T-helper 1 cell (primary cell): ENCODE data around the gene NINL.
"Not testable (repeated sequence)": the region's sequence is repeated elsewhere in the genome, so short reads cannot be mapped to it uniquely, and the experiment has no call there.

Experiments used
- DNase-seq, 5 donors: peaks; one replicate each; pipeline ENCODE4 v3.0.0-alpha.2; 2012 to 2020

NINL gene

DNA sequence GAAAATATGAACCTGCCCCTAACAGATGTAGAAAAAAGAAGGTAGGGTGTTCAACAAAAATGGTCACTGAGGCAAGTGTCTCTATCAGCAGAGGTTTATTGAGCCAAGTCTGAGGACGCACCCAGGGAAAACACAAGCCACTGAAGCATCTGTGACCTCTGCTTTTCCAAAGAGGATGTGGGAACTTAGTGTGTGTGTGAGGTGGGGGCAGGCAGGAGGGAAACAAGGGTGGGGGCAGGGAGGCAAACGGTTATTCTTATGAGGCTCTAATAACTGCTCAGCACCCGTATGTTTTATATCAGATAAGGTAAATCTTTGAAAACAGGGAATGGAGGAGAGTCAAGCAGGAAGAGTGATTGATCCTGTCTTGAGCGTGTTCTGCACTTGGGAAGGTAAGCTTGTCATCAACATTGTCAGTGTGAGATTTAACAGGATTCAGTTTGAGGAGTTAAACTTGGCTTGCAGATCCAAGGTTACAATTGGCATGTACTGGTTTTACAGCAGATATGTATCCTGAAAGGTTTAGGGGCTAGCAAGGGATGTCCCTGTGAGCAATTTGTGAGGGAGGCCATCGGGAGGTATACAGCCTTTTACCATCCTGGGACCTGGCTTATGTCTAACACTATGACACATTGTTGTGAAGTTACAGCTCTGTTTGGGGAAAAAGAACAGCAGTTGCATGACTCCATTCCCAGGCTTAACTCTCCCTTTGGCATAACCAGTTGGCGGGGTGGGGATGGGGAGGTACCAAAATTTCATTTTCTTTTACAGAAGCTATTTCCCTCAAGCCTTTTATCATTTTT is 33.7 kb downstream of the NINL start:
- DNase-seq, result no peak

DNA sequence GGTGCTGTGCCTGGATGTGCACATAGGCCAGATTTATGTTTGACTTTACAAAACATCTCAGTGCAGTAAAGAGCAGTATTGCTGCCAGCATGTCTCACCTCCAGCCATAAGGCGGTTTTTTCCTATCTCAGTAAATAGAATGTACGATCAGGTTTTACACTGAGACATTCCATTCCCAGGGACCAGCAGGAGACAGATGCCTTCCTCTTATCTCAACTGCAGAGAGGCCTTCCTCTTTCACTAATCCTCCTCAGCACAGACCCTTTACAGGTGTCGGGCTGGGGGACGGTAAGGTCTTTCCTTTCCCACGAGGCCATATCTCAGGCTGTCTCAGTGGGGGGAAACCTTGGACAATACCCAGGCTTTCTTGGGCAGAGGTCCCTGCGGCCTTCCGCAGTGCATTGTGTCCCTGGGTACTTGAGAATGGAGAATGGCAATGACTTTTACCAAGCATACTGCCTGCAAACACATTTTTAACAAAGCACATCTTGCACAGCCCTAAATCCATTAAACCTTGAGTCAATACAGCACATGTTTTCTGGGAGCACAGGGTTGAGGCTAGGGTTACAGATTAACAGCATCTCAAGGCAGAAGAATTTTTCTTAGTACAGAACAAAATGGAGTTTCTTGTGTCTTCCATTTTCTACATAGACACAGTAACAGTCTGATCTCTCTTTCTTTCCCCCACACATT is 34.5 kb downstream of the NINL start:
- DNase-seq, result not testable (repeated sequence)

DNA sequence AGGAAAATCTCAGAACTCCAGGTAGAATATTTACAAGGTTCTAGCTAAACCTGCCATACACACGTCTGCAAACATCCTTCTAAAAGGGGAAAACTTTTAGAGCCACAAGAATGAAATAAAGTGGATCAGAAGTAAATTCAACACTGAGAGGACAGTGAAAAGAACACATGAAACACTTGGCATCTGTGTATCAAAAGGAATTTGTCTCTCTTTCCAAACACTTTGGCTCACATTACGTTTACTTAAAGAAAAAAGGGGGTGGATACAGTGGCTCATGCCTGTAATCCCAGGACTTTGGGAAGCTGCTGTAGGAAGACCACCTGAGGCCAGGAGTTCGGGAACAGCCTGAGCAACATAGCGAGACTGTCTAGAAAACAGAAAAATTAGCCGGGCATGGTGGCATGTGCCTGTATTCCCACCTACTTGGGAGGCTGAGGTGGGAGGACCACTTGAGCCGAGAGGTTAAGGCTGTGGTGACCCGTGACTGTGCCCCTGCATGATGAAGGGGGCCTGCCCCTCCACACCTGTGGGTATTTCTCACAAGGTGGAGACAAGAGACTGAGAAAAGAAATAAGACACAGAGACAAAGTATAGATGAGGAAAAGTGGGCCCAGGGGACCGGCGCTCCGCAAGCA is 35.4 kb downstream of the NINL start:
- no peak for DNase-seq

DNA sequence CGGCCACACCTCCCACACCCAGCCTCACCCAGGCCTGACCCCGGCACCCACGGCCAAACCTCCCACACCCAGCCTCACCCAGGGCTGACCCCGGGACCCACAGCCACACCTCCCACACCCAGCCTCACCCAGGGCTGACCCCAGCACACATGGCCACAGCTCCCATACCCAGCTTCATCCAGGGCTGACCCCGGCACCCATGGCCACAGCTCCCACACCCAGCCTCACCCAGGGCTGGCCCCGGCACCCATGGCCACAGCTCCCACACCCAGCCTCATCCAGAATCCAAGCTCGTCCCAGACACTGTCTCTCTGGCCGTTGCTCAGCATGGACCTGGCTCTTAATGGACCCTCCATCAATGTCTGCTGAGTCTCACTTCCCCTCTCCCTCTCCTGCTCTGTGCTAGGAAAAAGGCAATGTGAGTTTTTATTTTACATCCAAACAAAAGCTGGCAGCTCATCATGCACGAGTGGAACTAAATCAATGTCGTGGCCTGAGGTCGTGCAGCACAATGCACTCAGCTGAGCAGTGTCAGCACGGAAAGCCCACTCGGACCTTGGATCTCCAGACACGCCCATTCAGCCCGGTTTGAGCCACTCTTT is 36.1 kb downstream of the NINL start:
- no peak for DNase-seq

DNA sequence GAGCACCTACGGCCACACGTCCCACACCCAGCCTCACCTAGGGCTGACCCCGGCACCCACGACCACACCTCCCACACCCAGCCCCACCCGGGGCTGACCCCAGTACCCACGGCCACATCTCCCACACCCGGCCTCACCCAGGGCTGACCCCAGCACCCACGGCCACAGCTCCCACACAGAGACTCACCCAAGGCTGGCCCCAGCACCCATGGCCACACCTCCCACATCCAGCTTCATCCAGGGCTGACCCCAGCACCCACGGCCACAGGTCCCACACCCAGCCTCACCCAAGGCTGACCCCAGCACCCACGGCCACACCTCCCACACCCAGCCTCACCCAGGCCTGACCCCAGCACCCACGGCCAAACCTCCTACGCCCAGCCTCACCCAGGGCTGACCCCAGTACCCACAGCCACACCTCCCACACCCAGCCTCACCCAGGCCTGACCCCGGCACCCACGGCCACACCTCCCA is 36.7 kb downstream of the NINL start:
- DNase-seq, result no peak

DNA sequence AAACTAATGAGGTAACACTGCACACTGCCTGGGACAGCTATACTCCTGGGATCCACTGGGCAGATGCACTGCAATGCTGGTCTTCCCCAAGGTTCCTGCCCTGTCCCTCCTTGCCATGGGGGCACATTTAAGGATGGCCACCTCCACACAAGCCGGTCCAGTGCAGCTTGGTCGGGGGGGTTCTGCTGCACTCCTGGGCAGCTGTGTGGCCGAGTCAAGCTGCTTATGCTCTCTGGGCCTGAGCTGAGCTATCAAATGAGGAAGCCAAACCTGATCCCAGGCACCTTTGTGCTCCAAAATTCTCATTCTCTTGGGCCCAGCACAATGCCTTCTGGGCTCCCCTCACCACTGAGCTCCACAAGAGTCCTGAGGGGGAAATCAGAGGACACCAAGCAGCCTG is 37.3 kb downstream of the NINL start:
- DNase-seq, result no peak

DNA sequence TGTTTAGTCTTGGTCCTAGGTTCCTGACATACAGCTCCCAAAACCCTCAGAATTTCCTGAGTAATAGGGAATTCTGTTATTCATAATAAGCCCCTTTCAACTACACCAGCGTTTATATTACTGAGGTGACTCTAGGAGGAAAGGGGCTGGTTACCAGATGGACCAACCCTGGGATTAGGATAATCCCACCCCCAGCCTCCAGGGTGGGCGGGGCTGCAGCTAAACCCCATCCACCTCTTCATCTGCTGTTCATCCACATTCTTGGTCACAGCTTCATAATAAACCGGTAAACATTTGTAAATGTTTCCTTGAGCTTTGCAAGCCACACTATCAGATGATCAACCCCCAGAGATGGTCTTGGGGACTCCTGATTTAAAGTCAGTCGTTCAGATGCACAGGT is 38.3 kb downstream of the NINL start:
- no peak for DNase-seq

DNA sequence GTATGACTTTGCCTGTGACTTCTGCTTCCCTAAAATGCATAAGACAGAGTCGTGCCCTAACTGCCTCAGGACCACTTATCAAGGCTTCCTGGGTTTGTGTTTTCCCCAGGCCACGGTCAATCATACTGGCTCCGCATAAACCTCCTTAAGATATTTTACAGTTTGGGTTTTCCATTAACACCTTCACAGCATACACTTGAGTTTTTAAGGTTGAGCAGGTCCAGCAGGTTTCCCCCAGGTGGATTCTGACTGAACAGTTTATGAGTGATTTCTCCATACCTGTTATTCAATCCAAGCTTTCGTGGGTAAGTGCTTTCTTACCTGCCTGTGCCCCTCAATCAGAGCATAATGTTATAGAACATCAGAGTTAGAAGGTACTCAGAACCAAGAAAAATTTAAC is 39.3 kb downstream of the NINL start:
- DNase-seq, result no peak

DNA sequence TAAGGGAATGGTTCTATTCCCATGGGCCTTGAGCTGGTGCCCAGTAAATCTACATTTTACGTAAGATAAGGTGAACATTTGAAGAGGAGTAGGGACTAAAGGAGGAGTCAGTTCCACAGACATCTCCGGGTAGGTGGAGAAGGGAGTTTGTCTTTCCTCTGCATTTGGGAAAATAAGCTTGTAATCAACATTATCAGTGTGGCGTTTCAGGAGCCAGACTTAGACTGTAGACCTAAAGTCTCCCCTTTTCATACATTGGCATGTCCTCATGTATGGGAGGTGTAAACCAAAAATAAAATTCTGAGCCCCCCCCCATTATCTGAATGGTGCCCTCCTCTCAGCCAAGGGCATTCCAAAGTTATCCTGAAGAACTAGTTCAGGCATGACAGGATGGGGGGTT is 40.2 kb downstream of the NINL start:
- DNase-seq, result no peak

DNA sequence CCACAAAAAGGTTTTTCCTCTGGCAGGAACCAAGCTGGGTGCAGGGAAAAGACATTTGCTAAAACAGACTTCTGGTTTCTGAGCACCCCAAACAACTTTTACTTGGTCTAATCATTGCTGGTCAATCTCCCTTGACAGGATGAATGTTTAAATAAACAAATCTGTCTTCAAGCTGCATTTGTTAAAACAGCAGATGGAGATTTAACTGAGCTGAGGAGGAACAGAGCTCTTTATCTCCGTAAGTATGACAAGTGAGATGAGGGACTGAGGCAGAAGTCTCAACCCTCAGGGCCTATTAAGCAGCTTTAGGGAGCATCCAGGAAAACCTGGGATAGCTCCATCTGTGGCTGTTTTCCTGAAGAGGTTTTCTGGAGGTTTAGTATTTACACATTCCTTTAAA is 40.6 kb downstream of the NINL start:
- DNase-seq, result no peak

DNA sequence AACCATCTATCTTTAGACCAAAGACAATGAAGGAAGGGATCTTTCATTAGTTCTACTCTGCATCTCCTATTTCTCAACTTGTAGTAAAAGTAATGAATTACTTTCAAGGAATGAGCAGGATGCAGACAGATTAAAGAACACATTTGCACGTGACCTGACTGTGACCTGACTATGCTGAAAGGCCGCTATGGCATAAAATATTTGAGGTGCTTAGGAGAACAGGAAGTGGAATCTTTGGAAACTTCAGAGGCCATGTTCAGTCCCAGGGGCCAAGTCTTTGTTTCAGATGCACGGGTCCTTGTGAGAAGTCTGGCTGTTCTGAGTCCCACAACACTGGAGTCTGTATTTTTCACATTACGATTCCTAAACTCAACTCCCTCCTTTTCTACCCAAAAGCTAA is 41.0 kb downstream of the NINL start:
- no peak for DNase-seq

DNA sequence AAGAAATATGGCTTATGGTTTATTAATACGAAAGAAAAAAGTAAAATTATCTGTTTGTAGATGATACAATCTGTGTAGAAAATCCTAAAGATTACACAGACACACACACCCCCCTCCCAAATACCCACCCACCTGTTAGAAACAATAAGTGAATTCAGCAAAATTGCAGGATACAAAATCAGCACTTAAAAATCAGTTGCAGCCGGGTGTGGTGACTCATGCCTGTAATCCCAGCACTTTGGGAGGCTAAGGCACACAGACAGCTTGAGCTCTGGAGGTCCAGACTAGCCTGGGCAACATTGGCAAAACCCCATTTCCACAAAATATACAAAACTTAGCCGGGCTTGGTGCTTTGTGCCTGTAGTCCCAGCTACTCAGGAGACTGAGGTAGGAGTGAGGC is 42.3 kb downstream of the NINL start:
- DNase-seq, result no peak

DNA sequence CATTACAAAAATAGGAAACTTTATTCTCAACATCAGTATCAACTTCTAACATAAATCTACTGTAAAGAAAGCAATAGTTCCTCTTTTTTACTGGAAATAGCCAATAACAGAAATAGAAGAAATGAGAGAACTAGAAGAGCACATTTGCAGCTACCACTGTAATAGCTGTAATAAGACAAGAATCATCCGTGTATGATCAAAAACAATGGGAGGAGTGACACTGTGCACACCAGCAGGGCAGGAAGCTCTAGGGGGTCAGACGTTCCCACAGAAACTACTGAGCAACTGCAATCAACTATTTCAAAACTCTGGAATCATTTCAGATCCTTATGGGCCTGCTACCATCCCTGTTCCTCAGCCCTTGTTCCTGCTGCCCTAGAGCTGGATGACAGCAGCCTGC is 43.7 kb downstream of the NINL start:
- DNase-seq, result no peak

DNA sequence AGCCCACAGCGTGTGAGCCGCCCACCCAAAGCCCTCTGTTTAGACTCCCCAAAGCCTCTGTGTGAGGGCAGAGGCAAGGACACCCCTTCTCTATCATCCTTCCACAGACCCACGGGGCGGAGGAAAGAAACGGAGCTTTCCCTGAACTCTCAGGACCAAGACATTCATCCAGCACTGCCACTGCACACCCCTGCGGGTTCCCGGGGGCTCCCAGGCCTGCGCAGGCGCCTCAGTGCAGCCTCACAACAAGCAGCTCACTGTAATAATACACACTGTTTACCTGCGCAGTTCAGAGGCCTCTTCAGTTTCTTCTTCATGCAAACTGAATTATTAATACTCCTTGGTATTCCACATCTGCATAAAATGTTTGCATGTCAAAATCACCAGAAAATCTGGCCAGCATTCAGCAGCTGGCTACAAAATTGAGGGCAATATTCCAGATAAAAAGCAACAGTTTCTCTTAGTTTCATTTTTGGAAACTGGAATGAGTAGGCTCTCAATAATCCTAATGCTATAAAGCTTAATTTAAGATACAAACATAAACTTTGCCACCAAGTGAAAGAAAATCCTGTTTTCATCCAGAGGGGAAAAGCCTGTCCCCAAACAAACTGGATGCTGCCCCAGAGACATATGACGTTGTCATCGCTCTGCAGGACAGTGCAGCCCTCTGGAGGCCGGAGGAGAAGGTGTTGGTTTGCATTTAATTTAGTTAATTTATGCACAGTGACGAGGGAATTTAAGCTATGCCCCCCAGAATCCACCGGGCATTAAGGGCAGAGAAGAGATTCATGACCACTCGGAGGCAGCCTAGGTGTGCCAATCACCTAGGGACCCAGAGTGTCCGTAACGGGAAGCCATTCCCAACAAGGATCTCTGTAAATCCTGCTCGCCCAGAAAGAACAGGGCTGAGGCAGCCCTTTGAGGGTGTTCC is 45.3 kb downstream of the NINL start:
- no peak for DNase-seq

DNA sequence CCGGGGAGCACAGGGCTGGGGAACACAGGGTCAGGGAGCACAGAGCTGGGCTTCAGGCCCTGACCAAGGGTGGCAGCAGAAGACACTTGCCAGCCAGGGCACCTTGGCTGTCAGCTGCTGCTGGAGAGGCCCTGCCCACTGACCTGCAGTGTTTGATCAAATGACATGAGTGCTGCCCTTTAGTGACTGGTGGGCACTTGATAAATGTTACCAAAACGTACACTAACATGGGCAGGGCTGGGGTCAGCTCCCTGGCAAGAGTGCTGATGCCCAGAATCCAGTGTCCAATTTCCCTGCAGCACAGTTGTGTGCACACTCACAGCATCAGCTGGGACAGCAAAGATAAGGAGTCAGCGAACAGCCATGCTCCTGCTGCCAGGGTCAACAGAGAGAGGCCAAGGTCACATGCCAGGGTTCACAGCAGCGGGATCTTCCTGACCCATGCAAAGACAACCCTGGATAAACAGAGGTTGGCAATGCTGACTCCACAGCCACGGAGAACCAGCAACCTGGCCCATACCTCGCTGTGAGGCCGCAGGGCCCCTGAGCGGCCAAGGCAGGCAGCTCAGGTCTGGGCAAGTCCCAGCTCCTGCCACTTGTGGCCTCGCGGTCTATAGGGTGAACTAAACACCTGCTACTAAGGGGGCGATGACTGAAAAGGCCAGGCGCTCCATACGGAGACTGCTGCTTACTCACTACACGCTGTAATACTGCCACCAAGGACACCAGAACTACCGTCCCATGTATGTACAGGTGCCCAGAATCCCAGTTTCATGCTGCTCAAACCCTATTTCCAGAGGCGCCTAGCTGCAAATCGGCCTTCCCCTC is 46.3 kb downstream of the NINL start:
- DNase-seq, result no peak

DNA sequence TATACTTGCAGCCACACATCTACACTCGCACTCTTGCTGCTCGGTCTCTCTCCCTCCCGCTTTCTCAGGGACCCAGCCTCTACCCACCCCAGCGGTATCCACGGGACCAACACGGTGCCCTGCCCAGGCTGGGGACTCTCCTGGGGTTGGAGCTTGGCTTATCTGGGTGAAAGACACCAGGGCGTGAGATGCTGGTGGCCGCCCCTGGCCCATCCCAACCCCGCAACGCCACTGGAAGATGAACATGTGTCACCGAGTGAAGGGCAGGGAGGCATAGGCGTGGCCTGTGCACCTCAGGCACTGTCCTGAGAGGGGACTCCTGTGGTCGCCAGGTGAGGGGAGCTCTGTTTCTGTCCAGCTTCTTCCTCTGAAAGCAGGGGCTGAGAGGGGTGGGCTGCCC is 47.4 kb downstream of the NINL start:
- DNase-seq, result no peak

DNA sequence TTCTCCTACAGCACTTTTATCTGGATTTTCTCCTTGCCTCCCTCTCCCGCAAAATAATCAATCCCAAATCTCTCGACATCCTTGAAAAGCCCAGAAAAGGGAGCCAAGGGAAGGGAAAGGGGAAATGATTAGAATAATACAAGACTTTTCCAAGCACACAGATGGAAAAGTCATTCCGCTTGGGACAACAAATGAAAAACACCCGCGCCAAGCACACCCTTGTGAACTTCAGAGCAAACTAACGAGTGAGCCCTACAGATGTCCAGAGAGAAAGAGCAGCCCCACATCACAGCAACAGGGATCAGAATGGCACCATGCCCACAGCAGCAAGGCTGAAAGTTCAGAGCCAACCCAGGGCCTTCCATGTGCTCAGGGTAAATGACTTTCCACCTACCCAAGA is 49.6 kb downstream of the NINL start:
- no peak for DNase-seq

DNA sequence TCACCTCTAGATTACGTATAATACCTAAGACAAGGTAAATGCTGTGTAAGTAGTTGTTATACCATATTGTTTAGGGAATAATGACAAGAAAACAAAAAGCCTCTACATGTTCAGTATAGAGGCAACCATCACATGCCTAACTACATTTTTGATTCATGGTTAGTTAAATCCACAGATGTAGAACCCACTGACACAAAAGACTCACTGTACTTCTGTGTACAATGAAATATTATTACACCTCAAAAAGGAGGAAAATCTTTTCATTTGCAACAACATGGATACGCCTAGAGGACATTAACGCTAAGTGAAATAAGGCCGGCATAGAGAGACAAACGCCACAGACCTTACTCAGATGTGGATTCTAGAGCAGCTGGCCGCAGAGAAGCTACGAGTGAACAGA is 50.5 kb downstream of the NINL start:
- no peak for DNase-seq

DNA sequence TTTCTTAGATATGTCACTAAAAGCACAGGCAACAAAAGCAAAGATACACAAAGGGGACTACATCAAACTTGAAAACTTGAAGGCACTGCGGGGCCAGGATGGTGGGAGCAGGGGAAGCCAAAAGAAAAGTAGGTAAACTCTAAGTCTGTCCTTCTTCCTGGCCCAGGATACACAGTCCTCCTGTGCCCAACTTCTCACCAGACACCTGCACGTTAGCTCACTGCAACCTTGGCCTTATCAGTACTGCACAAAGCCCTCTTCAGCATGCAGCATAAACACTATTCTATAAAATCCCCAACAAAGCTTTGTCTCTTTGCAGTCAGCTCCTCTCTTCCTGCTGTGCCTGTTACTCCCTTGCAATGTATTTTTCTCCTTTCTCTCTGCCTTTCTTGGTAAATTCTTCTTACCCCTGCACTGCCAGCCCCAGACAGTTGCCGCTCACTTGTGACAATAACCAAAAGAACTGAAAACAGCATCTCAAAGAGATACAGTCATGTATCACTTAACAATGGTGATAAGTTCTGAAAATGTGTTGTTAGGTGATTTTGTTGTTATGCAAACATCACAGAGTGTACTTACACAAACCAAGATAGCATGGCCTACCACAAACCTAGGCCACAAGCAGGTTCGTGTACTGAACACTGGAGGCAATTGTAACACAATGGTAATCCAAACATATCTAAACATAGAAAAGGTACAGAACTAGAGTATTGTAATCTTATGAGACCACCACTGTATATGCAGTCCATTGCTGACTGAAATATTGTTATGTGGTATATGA is 51.2 kb downstream of the NINL start:
- DNase-seq, result no peak

DNA sequence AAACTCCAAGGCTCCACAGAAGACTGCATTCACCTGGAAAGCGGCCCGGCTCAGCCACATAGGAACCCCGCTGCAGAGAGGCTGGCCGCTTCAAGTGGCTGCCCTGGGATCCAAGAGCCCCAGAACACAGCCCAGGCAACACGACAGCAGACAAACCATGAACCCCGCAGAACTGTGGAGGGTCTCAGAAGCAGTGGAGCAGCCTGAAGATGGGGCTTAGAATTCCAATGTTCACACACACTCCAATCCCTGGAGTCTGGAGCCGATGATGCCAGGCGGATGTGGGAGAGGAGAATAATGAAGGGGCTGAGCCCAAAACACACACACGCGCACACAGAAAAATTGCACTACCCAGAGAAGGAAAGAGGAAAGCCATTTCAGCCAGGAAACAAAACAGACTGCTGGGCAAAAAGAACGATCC is 52.4 kb downstream of the NINL start:
- no peak for DNase-seq
